ENCODE measurements around the gene PTPRN2.
"Not testable (repeated sequence)": the region's sequence is repeated elsewhere in the genome, so short reads cannot be mapped to it uniquely, and the experiment has no call there.

Gene PTPRN2

GRCh38 chr7:158381956-158382355 lies 205.7 kb downstream of the PTPRN2 start:
- no peak for DNase-seq

GRCh38 chr7:158378978-158379377 lies 208.6 kb downstream of the PTPRN2 start:
- no peak for DNase-seq

GRCh38 chr7:158377800-158378623 lies 209.6 kb downstream of the PTPRN2 start:
- DNase-seq = no peak

- DNase-seq = not testable (repeated sequence)
Measured at GRCh38 chr7:158376839-158377186, 210.8 kb downstream of the PTPRN2 start.

GRCh38 chr7:158376146-158376838 lies 211.3 kb downstream of the PTPRN2 start:
- DNase-seq = not testable (repeated sequence)

- DNase-seq = no peak
Measured at GRCh38 chr7:158375034-158375433, 212.6 kb downstream of the PTPRN2 start.

- DNase-seq = no peak
Measured at GRCh38 chr7:158374586-158374985, 213.0 kb downstream of the PTPRN2 start.

GRCh38 chr7:158374146-158374545 lies 213.5 kb downstream of the PTPRN2 start:
- DNase-seq = no peak

- no peak for DNase-seq
Measured at GRCh38 chr7:158373476-158374133, 214.0 kb downstream of the PTPRN2 start.

GRCh38 chr7:158372400-158373342 lies 215.0 kb downstream of the PTPRN2 start:
- DNase-seq = no peak

- no peak for DNase-seq
Measured at GRCh38 chr7:158371856-158372255, 215.8 kb downstream of the PTPRN2 start.

GRCh38 chr7:158369866-158370265 lies 217.8 kb downstream of the PTPRN2 start:
- no peak for DNase-seq

- no peak for DNase-seq
Measured at GRCh38 chr7:158369290-158369689, 218.3 kb downstream of the PTPRN2 start.

- DNase-seq = no peak
Measured at GRCh38 chr7:158368449-158368848, 219.2 kb downstream of the PTPRN2 start.

- DNase-seq = no peak
Measured at GRCh38 chr7:158367634-158367982, 220.0 kb downstream of the PTPRN2 start.

GRCh38 chr7:158366916-158367633 lies 220.5 kb downstream of the PTPRN2 start:
- DNase-seq = no peak

GRCh38 chr7:158366346-158366745 lies 221.3 kb downstream of the PTPRN2 start:
- DNase-seq = no peak

- no peak for DNase-seq
Measured at GRCh38 chr7:158365267-158365666, 222.4 kb downstream of the PTPRN2 start.

- no peak for DNase-seq
Measured at GRCh38 chr7:158364451-158364850, 223.2 kb downstream of the PTPRN2 start.

- DNase-seq = no peak
Measured at GRCh38 chr7:158362912-158363905, 224.4 kb downstream of the PTPRN2 start.

- DNase-seq = no peak
Measured at GRCh38 chr7:158362001-158362400, 225.6 kb downstream of the PTPRN2 start.

All from suppressor macrophage (primary cell).